Measurements from ENCODE around the gene CABP7. TPM values are rescaled to one million over a fixed set of nuclear protein-coding genes. Genes with fewer than 3 reads are reported as not detected.

Gene CABP7
- polyA plus RNA-seq, 3 donors, result 0.11 to 0.12 TPM; not detected in 1

- no peak for DNase-seq
These were observed 1.1 kb downstream of the CABP7 start for GRCh38 chr22:29720811-29721323.

GRCh38 chr22:29722151-29722550, 2.3 kb downstream of the CABP7 start:
- DNase-seq, result no peak

- DNase-seq, result no peak
These were observed 2.8 kb downstream of the CABP7 start for GRCh38 chr22:29722587-29722986.

GRCh38 chr22:29723766-29724165, 4.0 kb downstream of the CABP7 start:
- DNase-seq, result no peak

GRCh38 chr22:29724843-29725242, 5.0 kb downstream of the CABP7 start:
- no peak for DNase-seq

GRCh38 chr22:29726106-29726505, 6.3 kb downstream of the CABP7 start:
- no peak for DNase-seq

- no peak for DNase-seq
These were observed 6.8 kb downstream of the CABP7 start for GRCh38 chr22:29726512-29727130.

- peak; percentile 56 for DNase-seq
These were observed 7.3 kb downstream of the CABP7 start for GRCh38 chr22:29727131-29727523.

GRCh38 chr22:29729161-29729560, 9.4 kb downstream of the CABP7 start:
- no peak for DNase-seq

- no peak for DNase-seq
These were observed 11.5 kb downstream of the CABP7 start for GRCh38 chr22:29731058-29731850.

- no peak for DNase-seq
These were observed 13.1 kb downstream of the CABP7 start for GRCh38 chr22:29732883-29733282.

- peak; percentile 73 for DNase-seq
These were observed 13.8 kb downstream of the CABP7 start for GRCh38 chr22:29733362-29734201.

GRCh38 chr22:29734406-29734805, 14.6 kb downstream of the CABP7 start:
- no peak for DNase-seq

- no peak for DNase-seq
These were observed 15.0 kb downstream of the CABP7 start for GRCh38 chr22:29734838-29735237.

- DNase-seq, result no peak
These were observed 15.6 kb downstream of the CABP7 start for GRCh38 chr22:29735416-29735815.

GRCh38 chr22:29737251-29738117, 17.7 kb downstream of the CABP7 start:
- no peak for DNase-seq

- DNase-seq, result no peak
These were observed 18.5 kb downstream of the CABP7 start for GRCh38 chr22:29738118-29738815.

GRCh38 chr22:29739346-29739875, 19.6 kb downstream of the CABP7 start:
- no peak for DNase-seq

- no peak for DNase-seq
These were observed 20.4 kb downstream of the CABP7 start for GRCh38 chr22:29740216-29740615.

GRCh38 chr22:29741926-29742325, 22.1 kb downstream of the CABP7 start:
- no peak for DNase-seq

All from renal pelvis (tissue), 4 donors.